H9 (cell line): ENCODE results near the gene SCG2. TPM values are rescaled to one million over a fixed set of nuclear protein-coding genes. Genes with fewer than 3 reads are reported as not detected.

Experiments
- DNase-seq: peaks from one replicate; pipeline ENCODE4 v3.0.0-alpha.2; 2017
- H2AFZ ChIP-seq: one replicate; pipeline ENCODE4 v1.6.1; 2013; ENCODE audit warnings: mild to moderate bottlenecking, low read length, control low read depth, moderate library complexity
- H2AK5ac ChIP-seq: 2 replicates; pipeline ENCODE4 v1.6.1; 2013; ENCODE audit warnings: low read length, control low read depth, mixed read lengths; ENCODE audit not compliant: insufficient read length
- H2BK120ac ChIP-seq: one replicate; pipeline ENCODE4 v1.6.1; 2013; ENCODE audit warnings: low read depth, mild to moderate bottlenecking, low read length, control low read depth, inconsistent platforms; ENCODE audit not compliant: poor library complexity, severe bottlenecking
- H2BK12ac ChIP-seq: 2 replicates; pipeline ENCODE4 v1.6.1; 2013; ENCODE audit warnings: low read length, control low read depth, mixed read lengths, low read depth; ENCODE audit not compliant: insufficient read length
- H2BK15ac ChIP-seq: 2 replicates; pipeline ENCODE4 v1.6.1; 2013; ENCODE audit warnings: low read depth, low read length, control low read depth
- H2BK20ac ChIP-seq: one replicate; pipeline ENCODE4 v1.6.1; 2013; ENCODE audit warnings: low read depth, mild to moderate bottlenecking, low read length, control low read depth, inconsistent platforms; ENCODE audit not compliant: poor library complexity, severe bottlenecking
- H2BK5ac ChIP-seq: 2 replicates; pipeline ENCODE4 v1.6.1; 2013; ENCODE audit warnings: low read length, control low read depth, mixed read lengths; ENCODE audit not compliant: insufficient read length
- H3K14ac ChIP-seq: 2 replicates; pipeline ENCODE4 v1.6.1; 2013; ENCODE audit warnings: low read length, control low read depth; ENCODE audit not compliant: insufficient read depth
- H3K18ac ChIP-seq: 2 replicates; pipeline ENCODE4 v1.6.1; 2013; ENCODE audit warnings: low read depth, mild to moderate bottlenecking, mixed read lengths, low read length, control low read depth; ENCODE audit not compliant: insufficient read length
- H3K23ac ChIP-seq: 2 replicates; pipeline ENCODE4 v1.6.1; 2013; ENCODE audit warnings: low read length, control low read depth, mixed read lengths, low read depth; ENCODE audit not compliant: insufficient read length
- H3K23me2 ChIP-seq: 2 replicates; pipeline ENCODE4 v1.6.1; 2013; ENCODE audit warnings: low read depth, mild to moderate bottlenecking, mixed read lengths, low read length, control low read depth; ENCODE audit not compliant: insufficient read length, poor library complexity, severe bottlenecking
- H3K27ac ChIP-seq: 2 replicates; pipeline ENCODE4 v1.5.1; 2013; ENCODE audit warnings: low read length, control low read depth, mixed read lengths, low read depth; ENCODE audit not compliant: insufficient read length
- H3K27me3 ChIP-seq: 2 replicates; pipeline ENCODE4 v1.6.1; 2013; ENCODE audit warnings: low read length, control low read depth, inconsistent platforms; ENCODE audit not compliant: insufficient read depth
- H3K4ac ChIP-seq: 2 replicates; pipeline ENCODE4 v1.6.1; 2013; ENCODE audit warnings: low read depth, mild to moderate bottlenecking, control low read depth, inconsistent platforms, low read length, moderate library complexity
- H3K4me1 ChIP-seq: 2 replicates; pipeline ENCODE4 v1.6.1; 2013; ENCODE audit warnings: low read length, control low read depth, inconsistent platforms; ENCODE audit not compliant: insufficient read depth
- H3K4me2 ChIP-seq: 2 replicates; pipeline ENCODE4 v1.6.1; 2013; ENCODE audit warnings: low read length, control low read depth, mixed read lengths; ENCODE audit not compliant: insufficient read length, insufficient read depth
- H3K56ac ChIP-seq: 2 replicates; pipeline ENCODE4 v1.6.1; 2013; ENCODE audit warnings: low read depth, mild to moderate bottlenecking, mixed read lengths, low read length, control low read depth; ENCODE audit not compliant: insufficient read length
- H3K79me1 ChIP-seq: 2 replicates; pipeline ENCODE4 v1.6.1; 2013; ENCODE audit warnings: low read depth, mild to moderate bottlenecking, moderate library complexity, low read length, control low read depth, inconsistent platforms; ENCODE audit not compliant: insufficient read depth, poor library complexity, severe bottlenecking
- H3K79me2 ChIP-seq: 2 replicates; pipeline ENCODE4 v1.6.1; 2013; ENCODE audit warnings: low read length, control low read depth, inconsistent platforms; ENCODE audit not compliant: insufficient read depth
- H3K9ac ChIP-seq: 2 replicates; pipeline ENCODE4 v1.6.1; 2013; ENCODE audit warnings: low read length, control low read depth, mixed read lengths; ENCODE audit not compliant: insufficient read length; ENCODE audit errors: extremely low read depth
- H3K9me3 ChIP-seq: one replicate; pipeline ENCODE4 v1.6.1; 2013; ENCODE audit warnings: low read depth, low read length, inconsistent platforms; ENCODE audit not compliant: control insufficient read depth
- H3T11ph ChIP-seq: one replicate; pipeline ENCODE4 v1.6.1; 2013; ENCODE audit warnings: mild to moderate bottlenecking, low read length, control low read depth, inconsistent platforms
- H4K20me1 ChIP-seq: one replicate; pipeline ENCODE4 v1.6.1; 2013; ENCODE audit not compliant: control insufficient read depth, insufficient read length, insufficient read depth
- H4K5ac ChIP-seq: 2 replicates; pipeline ENCODE4 v1.6.1; 2013; ENCODE audit warnings: low read depth, mild to moderate bottlenecking, mixed read lengths, low read length, control low read depth; ENCODE audit not compliant: insufficient read length
- H4K8ac ChIP-seq: replicated peaks from 2 replicates; pipeline ENCODE4 v1.6.1; 2013; ENCODE audit warnings: low read length, control low read depth, mixed read lengths, low read depth; ENCODE audit not compliant: insufficient read length
- H4K91ac ChIP-seq: 2 replicates; pipeline ENCODE4 v1.6.1; 2013; ENCODE audit warnings: low read depth, mild to moderate bottlenecking, moderate library complexity, mixed read lengths, low read length, control low read depth; ENCODE audit not compliant: insufficient read length
- H3K27ac Mint-ChIP-seq, 3 experiments: 2 replicates in 2 of 3; 3 replicates in 1 of 3; pipeline ENCODE4 v1.8.0; 2020 to 2021; ENCODE audit warnings: mixed read lengths in 3 of 3, mild to moderate bottlenecking in 1 of 3, moderate library complexity in 1 of 3
- H3K27me3 Mint-ChIP-seq: 2 replicates; pipeline ENCODE4 v1.8.0; 2021; ENCODE audit warnings: low read depth, mild to moderate bottlenecking, moderate library complexity, mixed read lengths
- H3K36me3 Mint-ChIP-seq, 3 experiments: 2 replicates in 2 of 3; 3 replicates in 1 of 3; pipeline ENCODE4 v1.8.0; 2020 to 2021; ENCODE audit warnings: low read depth in 3 of 3, mixed read lengths in 3 of 3; ENCODE audit not compliant: insufficient read depth in 1 of 3
- H3K4me1 Mint-ChIP-seq, 2 experiments: 2 replicates each; pipeline ENCODE4 v1.8.0; 2020; ENCODE audit warnings: mixed read lengths in 2 of 2
- H3K4me3 Mint-ChIP-seq, 2 experiments: 2 replicates in 1 of 2; 3 replicates in 1 of 2; pipeline ENCODE4 v1.8.0; 2020 to 2021; ENCODE audit warnings: mild to moderate bottlenecking in 2 of 2, mixed read lengths in 2 of 2, moderate library complexity in 1 of 2
- H3K9me3 Mint-ChIP-seq, 2 experiments: 2 replicates in 1 of 2; 3 replicates in 1 of 2; pipeline ENCODE4 v1.8.0; 2020; ENCODE audit warnings: mild to moderate bottlenecking in 2 of 2, mixed read lengths in 2 of 2, moderate library complexity in 1 of 2
- CTCF ChIP-seq: fragments of 200-600 bp; sonication (generic); conservative IDR thresholded peaks from 3 replicates; pipeline ENCODE4 v1.8.0; 2021; ENCODE audit warnings: antibody characterized with exemption, mild to moderate bottlenecking
- WGBS: extraction: QIAGEN DNeasy Blood & Tissue Kit; methylation state at CpG from one replicate; pipeline ENCODE4 v1.1.7; 2013; ENCODE audit warnings: missing lambda C conversion rate, low lambda C conversion rate, mixed read lengths; ENCODE audit not compliant: insufficient read length; ENCODE audit errors: extremely low coverage; 5-methylcytosine and 5-hydroxymethylcytosine counted together
- total RNA-seq: library from RNA; stranded (reverse); gene quantifications from 2 replicates; pipeline ENCODE4 v1.2.1, GENCODE V29; 2021

SCG2 gene
- total RNA-seq, 1 experiment from 2014 or later: 4.4 TPM

GRCh38 chr2:223582001-223582400 lies 20.2 kb downstream of the SCG2 start:
- Histone ChIP-seq H3K14ac (no peak overlapping the region), H3K9ac (no peak overlapping the region), H3K4me2 (no peak overlapping the region), H4K20me1 (no peaks in the 10 kb centered on the region), H3K27me3 (no peaks in the 10 kb centered on the region), H3K79me2 (no peaks in the 10 kb centered on the region), H2AK5ac (no peak overlapping the region), H2BK15ac (no peak overlapping the region), H2BK12ac (no peak overlapping the region), H3K23me2 (no peaks in the 10 kb centered on the region), H4K91ac (no peak overlapping the region), H2AFZ (no peak overlapping the region), H4K5ac (no peak overlapping the region), H3K79me1 (no peaks in the 10 kb centered on the region), H3K23ac (no peak overlapping the region), H2BK5ac (no peak overlapping the region), H2BK20ac (no peak overlapping the region), H3K56ac (no peak overlapping the region), H4K8ac (no peak overlapping the region), H3K4ac (no peak overlapping the region), H3K27ac (no peak overlapping the region), H2BK120ac (no peak overlapping the region), H3T11ph (no peak overlapping the region), H3K4me1 (no peaks in the 10 kb centered on the region), H3K18ac (no peak overlapping the region), H3K9me3 (no peaks in the 10 kb centered on the region)
- no CpG with 5 or more reads among the region's 5 CpGs for WGBS
- DNase-seq: no peak
- no peak for TF ChIP-seq CTCF
- Mint-ChIP-seq H3K4me1 (peaks cover 6 to 8% of the 10 kb centered on the region in 2 experiments), H3K4me3 (no peak overlapping the region), H3K9me3 (no peaks in the 10 kb centered on the region), H3K27me3 (peaks cover 3% of the 10 kb centered on the region), H3K27ac (no peak overlapping the region), H3K36me3 (no peaks in the 10 kb centered on the region)
